Thyroid gland (tissue), 4 donors: ENCODE measurements around the gene COL1A2. TPM values are rescaled to one million over a fixed set of nuclear protein-coding genes. Genes with fewer than 3 reads are reported as not detected.

Experiments used
- DNase-seq, 2 donors: peaks; one replicate each; pipeline ENCODE4 v3.0.0-alpha.2; 2019
- H3K27ac ChIP-seq, 3 donors: fragments of 200-600 bp; sonication (generic); 1 replicate in 2 of 3; 2 replicates in 1 of 3; pipeline ENCODE4 v1.5.1; 2016 to 2019; ENCODE audit warnings: mild to moderate bottlenecking in 1 of 3, moderate library complexity in 1 of 3
- H3K27me3 ChIP-seq: fragments of 200-600 bp; sonication (generic); one replicate; pipeline ENCODE4 v1.5.1; 2019
- H3K36me3 ChIP-seq, 2 donors: fragments of 200-600 bp; sonication (generic); one replicate each; pipeline ENCODE4 v1.5.1; 2016 to 2019
- H3K4me1 ChIP-seq, 2 donors: fragments of 200-600 bp; sonication (generic); one replicate each; pipeline ENCODE4 v1.5.1; 2017 to 2019
- H3K4me3 ChIP-seq, 3 donors: fragments of 200-600 bp; sonication (generic); replicated peaks in 1 of 3; 1 replicate in 2 of 3; 2 replicates in 1 of 3; pipeline ENCODE4 v1.5.1; 2016; ENCODE audit warnings: mild to moderate bottlenecking in 1 of 3
- H3K9me3 ChIP-seq: fragments of 200-600 bp; sonication (generic); one replicate; pipeline ENCODE4 v1.5.1; 2017
- POLR2A ChIP-seq, 2 donors: fragments of 450-650 bp; IDR thresholded peaks; one replicate each; pipeline ENCODE4 v1.6.1; 2017; ENCODE audit warnings: antibody characterized with exemption in 2 of 2, mild to moderate bottlenecking in 2 of 2, moderate library complexity in 1 of 2
- WGBS, 2 donors: methylation state at CpG; one replicate each; pipeline ENCODE4 v1.1.5; 2017; 5-methylcytosine and 5-hydroxymethylcytosine counted together
- intact Hi-C: fragments of 100-400 bp; cut with DNase I; formaldehyde crosslinking; loops from one replicate; pipeline ENCODE4 v1.15.1; 2023
- total RNA-seq, 4 donors: library from RNA; depleted of rRNA; stranded (reverse); fragments of >200 nt; gene quantifications; one replicate each; pipeline ENCODE4 v1.2.3, GENCODE V29; 2016
- TF ChIP-seq, protein P1 (sequence below), 6 experiments: fragments of 200-600 bp in 3 of 6; fragments of 450-650 bp in 3 of 6; sonication (generic) in 3 of 6; IDR thresholded peaks; one replicate each; pipeline ENCODE4 v1.5.1; 2016 to 2019; ENCODE audit warnings: antibody characterized with exemption in 6 of 6, mild to moderate bottlenecking in 2 of 6, inconsistent platforms in 1 of 6, moderate library complexity in 1 of 6

The COL1A2 gene
- total RNA-seq, 4 donors from 2014 or later, result 50.4 to 143 (median 88.4) TPM

DNA sequence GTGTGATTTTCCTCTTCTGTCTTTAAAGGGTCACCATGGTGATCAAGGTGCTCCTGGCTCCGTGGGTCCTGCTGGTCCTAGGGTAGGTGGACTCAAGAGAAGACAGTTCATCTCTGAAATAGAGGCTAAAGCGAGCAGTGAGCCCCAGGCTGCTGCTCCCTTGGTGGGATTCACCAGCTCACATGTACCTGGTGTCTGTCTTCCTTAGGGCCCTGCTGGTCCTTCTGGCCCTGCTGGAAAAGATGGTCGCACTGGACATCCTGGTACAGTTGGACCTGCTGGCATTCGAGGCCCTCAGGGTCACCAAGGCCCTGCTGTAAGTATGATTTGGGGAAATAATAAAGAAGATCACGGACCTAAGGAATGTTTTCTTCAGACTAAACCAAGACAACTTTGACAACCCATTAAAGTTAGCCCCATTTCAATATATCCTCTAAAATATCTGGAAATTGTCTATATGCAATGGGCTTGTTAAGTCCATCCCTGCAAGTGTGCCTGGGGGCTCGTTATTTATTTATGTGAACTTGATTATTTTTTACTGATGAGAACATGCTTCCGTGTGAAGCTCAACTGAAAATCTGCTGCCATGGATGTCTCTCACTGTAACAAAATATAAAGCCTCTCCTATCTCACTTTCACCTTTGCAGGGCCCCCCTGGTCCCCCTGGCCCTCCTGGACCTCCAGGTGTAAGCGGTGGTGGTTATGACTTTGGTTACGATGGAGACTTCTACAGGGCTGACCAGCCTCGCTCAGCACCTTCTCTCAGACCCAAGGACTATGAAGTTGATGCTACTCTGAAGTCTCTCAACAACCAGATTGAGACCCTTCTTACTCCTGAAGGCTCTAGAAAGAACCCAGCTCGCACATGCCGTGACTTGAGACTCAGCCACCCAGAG lies 32.5 kb downstream of the COL1A2 start:
- H3K4me1 ChIP-seq, result no peaks in the 10 kb centered on the region
- no peak overlapping the region for H3K27ac ChIP-seq
- no peak for DNase-seq
- no peaks in the 10 kb centered on the region for H3K9me3 ChIP-seq
- no peaks in the 10 kb centered on the region for H3K27me3 ChIP-seq
- no peak overlapping the region for H3K4me3 ChIP-seq
- peaks cover 0 to 23% of the 10 kb centered on the region in 2 donors for H3K36me3 ChIP-seq
- TF ChIP-seq POLR2A (IDR thresholded peaks at IDR 0.05), result no peak
- TF ChIP-seq, protein P1, sequence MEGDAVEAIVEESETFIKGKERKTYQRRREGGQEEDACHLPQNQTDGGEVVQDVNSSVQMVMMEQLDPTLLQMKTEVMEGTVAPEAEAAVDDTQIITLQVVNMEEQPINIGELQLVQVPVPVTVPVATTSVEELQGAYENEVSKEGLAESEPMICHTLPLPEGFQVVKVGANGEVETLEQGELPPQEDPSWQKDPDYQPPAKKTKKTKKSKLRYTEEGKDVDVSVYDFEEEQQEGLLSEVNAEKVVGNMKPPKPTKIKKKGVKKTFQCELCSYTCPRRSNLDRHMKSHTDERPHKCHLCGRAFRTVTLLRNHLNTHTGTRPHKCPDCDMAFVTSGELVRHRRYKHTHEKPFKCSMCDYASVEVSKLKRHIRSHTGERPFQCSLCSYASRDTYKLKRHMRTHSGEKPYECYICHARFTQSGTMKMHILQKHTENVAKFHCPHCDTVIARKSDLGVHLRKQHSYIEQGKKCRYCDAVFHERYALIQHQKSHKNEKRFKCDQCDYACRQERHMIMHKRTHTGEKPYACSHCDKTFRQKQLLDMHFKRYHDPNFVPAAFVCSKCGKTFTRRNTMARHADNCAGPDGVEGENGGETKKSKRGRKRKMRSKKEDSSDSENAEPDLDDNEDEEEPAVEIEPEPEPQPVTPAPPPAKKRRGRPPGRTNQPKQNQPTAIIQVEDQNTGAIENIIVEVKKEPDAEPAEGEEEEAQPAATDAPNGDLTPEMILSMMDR (IDR thresholded peaks at IDR 0.05), result no peak
- WGBS, 2 donors, result 86 to 90% methylated on average over 12 of the region's 12 CpGs
- intact Hi-C loops, result no loop called here

DNA sequence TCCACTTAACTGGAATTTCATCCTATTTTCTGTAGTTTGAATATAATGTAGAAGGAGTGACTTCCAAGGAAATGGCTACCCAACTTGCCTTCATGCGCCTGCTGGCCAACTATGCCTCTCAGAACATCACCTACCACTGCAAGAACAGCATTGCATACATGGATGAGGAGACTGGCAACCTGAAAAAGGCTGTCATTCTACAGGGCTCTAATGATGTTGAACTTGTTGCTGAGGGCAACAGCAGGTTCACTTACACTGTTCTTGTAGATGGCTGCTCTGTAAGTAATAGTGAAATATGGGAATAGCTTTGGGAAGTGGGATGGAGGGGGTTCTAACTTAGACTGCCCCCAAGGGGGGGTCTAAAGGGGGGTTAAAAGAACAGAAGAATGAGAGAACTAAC lies 34.5 kb downstream of the COL1A2 start:
- H3K9me3 ChIP-seq, result no peaks in the 10 kb centered on the region
- no peak overlapping the region for H3K4me3 ChIP-seq
- H3K4me1 ChIP-seq, result no peaks in the 10 kb centered on the region
- TF ChIP-seq POLR2A (IDR thresholded peaks at IDR 0.05), result no peak
- TF ChIP-seq, protein P1 (IDR thresholded peaks at IDR 0.05), result no peak
- peaks cover 0 to 23% of the 10 kb centered on the region in 2 donors for H3K36me3 ChIP-seq
- DNase-seq, result no peak
- H3K27me3 ChIP-seq, result no peaks in the 10 kb centered on the region
- intact Hi-C loops, result no loop called here
- 93 to 100% methylated on average over 1 of the region's 1 CpG for WGBS, 2 donors
- H3K27ac ChIP-seq, result no peak overlapping the region

DNA sequence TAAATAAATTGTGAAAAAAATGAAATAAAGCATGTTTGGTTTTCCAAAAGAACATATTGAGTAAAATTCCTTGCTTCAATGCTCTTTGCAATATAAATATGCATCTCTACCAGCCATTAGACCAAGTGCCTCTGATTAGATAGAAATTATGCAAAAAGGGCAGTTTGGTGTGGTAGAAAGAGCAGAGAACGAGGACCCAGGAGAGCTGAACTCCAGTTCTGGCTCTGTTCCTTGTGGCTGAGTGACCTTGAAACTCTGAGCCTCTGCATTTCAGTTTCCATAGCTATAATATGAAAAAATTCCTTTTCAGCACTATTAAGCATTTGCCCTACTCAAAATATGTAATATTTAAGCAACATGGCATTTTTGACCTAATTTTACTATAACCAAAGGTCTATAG lies 36.5 kb downstream of the COL1A2 start:
- TF ChIP-seq POLR2A (IDR thresholded peaks at IDR 0.05), result no peak
- TF ChIP-seq, protein P1 (IDR thresholded peaks at IDR 0.05), result no peak
- H3K4me1 ChIP-seq, result no peaks in the 10 kb centered on the region
- intact Hi-C loops, result no loop called here
- DNase-seq, result no peak
- H3K9me3 ChIP-seq, result no peaks in the 10 kb centered on the region
- WGBS, 2 donors, result 81 to 86% methylated on average over 1 of the region's 1 CpG
- no peak overlapping the region for H3K4me3 ChIP-seq
- H3K27ac ChIP-seq, result no peak overlapping the region
- no peaks in the 10 kb centered on the region for H3K27me3 ChIP-seq
- peaks cover 0 to 8% of the 10 kb centered on the region in 2 donors for H3K36me3 ChIP-seq

DNA sequence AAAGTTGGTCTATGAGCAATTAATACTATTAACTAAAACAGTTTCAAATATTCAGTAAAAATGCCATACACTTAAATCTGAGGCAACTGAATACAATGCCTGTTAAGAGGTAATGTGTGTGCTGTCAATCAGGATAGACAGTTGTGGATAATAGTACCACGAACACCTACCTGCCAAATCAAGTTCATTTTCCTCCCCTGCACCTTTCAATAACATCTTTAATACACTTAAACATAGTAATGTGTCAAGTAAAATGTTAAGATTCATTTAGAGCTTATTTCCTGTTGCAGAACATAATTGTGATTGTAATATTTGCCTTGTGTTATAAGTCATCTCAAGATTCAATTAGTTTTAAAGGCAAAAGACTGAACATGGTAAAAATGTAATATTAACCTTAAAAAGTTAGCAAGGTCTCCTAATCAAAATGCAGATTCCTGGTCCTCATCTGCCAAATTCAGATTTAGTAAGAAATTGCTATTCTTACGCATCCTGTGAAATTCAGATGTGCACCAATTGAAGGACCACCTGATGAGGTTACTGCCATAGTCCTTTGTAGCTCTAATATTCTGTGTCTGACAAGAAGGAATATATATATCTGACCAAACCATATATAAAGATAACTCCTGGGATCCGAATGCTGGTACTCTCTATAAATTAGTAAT lies 37.1 kb downstream of the COL1A2 start:
- intact Hi-C loops, result no loop called here
- WGBS, 2 donors, result 80 to 87% methylated on average over 3 of the region's 3 CpGs
- Histone ChIP-seq H3K27me3 (no peaks in the 10 kb centered on the region), H3K36me3 (peaks cover 0 to 6% of the 10 kb centered on the region in 2 donors), H3K9me3 (no peaks in the 10 kb centered on the region), H3K4me1 (no peaks in the 10 kb centered on the region), H3K27ac (no peak overlapping the region), H3K4me3 (no peak overlapping the region)
- no peak for DNase-seq
- no peak for TF ChIP-seq POLR2A (IDR thresholded peaks at IDR 0.05)
- TF ChIP-seq, protein P1 (IDR thresholded peaks at IDR 0.05), result no peak

DNA sequence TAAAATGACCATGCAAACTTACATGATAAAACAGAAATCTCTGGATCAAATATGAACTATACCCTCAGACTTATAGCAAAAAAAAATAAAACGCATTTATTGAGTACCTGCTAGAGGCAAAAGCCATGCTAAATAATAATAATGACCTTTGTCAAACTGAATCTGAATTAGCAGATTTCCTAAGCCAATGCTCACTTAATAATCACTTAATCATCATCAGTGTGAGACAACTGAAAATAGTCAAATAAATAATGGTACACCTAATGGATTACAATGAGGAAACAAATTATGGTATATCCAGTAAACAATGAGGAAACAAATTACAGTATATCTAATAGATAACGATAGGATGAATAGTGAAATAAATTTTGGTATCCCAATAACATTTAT lies 37.6 kb downstream of the COL1A2 start:
- intact Hi-C loops, result no loop called here
- no peaks in the 10 kb centered on the region for H3K9me3 ChIP-seq
- no peak for TF ChIP-seq POLR2A (IDR thresholded peaks at IDR 0.05)
- DNase-seq, result no peak
- H3K27ac ChIP-seq, result no peak overlapping the region
- H3K27me3 ChIP-seq, result no peaks in the 10 kb centered on the region
- H3K4me1 ChIP-seq, result no peaks in the 10 kb centered on the region
- H3K4me3 ChIP-seq, result no peak overlapping the region
- peaks cover 0 to 4% of the 10 kb centered on the region in 2 donors for H3K36me3 ChIP-seq
- WGBS, 2 donors, result 77 to 93% methylated on average over 2 of the region's 2 CpGs
